Panc1 (cell line): ENCODE results near the gene PHF2. TPM values are rescaled to one million over a fixed set of nuclear protein-coding genes. Genes with fewer than 3 reads are reported as not detected.

ENCODE experiments used
- ATAC-seq: fragments of 200-7000 bp; cut with Tn5 transposase; 2 replicates; pipeline ENCODE4 v1.9.1; 2020; ENCODE audit warnings: mild to moderate bottlenecking, moderate library complexity
- BruUV-seq: library from RNA; stranded (reverse); fragments of 400-500 nt; replicated peaks from 2 replicates; lab custom pipeline; 2021; lab: Mats Ljungman, UMichigan
- CTCF ChIA-PET: fragments of 300-600 bp; sonication (Branson Sonifier 250); formaldehyde crosslinking; loops from one replicate; lab custom pipeline; 2022; ENCODE audit warnings: antibody characterized with exemption; lab: Charles Lee
- POLR2A ChIA-PET: fragments of 300-600 bp; sonication (Branson Sonifier 250); formaldehyde crosslinking; loops from one replicate; lab custom pipeline; 2022; ENCODE audit warnings: antibody characterized with exemption; lab: Charles Lee
- DNase-seq: peaks from one replicate; pipeline ENCODE4 v3.0.0-alpha.2; 2010; ENCODE audit warnings: low read depth, low spot score
- H3K27ac ChIP-seq: 2 replicates; pipeline ENCODE4 v1.5.1; 2011; ENCODE audit warnings: mild to moderate bottlenecking, low read length, inconsistent platforms
- H3K27me3 ChIP-seq: fragments of 200-500 bp; sonication (Bioruptor generic); 2 replicates; pipeline ENCODE4 v1.6.0; 2014; ENCODE audit warnings: low read length, inconsistent platforms; ENCODE audit not compliant: control insufficient read depth, insufficient read depth
- H3K36me3 ChIP-seq: fragments of 200-500 bp; sonication (Bioruptor generic); 2 replicates; pipeline ENCODE4 v1.5.1; 2014; ENCODE audit warnings: inconsistent platforms, mild to moderate bottlenecking, low read length, moderate library complexity; ENCODE audit not compliant: control insufficient read depth, insufficient read depth
- H3K4me1 ChIP-seq: 2 replicates; pipeline ENCODE4 v1.5.1; 2011; ENCODE audit warnings: inconsistent platforms, mild to moderate bottlenecking, low read length, moderate library complexity; ENCODE audit not compliant: control insufficient read depth, insufficient read depth
- H3K4me3 ChIP-seq, 2 experiments: 2 replicates each; pipeline ENCODE4 v1.5.1; 2011 to 2012; ENCODE audit warnings: low read depth in 2 of 2, low read length in 2 of 2, mild to moderate bottlenecking in 2 of 2, inconsistent platforms in 1 of 2, moderate library complexity in 1 of 2
- H3K9me3 ChIP-seq: fragments of 200-500 bp; sonication (Bioruptor generic); 2 replicates; pipeline ENCODE4 v1.5.1; 2014; ENCODE audit warnings: low read depth, mild to moderate bottlenecking, inconsistent platforms, low read length, moderate library complexity; ENCODE audit not compliant: control insufficient read depth, insufficient read depth
- POLR2AphosphoS5 ChIP-seq: IDR thresholded peaks from 2 replicates; pipeline ENCODE4 v1.6.1; 2012; ENCODE audit warnings: mild to moderate bottlenecking, low read depth, low read length, moderate library complexity
- SIN3A ChIP-seq: IDR thresholded peaks from 2 replicates; pipeline ENCODE4 v1.6.1; 2012; ENCODE audit warnings: low read depth, mild to moderate bottlenecking, low read length, moderate library complexity, borderline replicate concordance; ENCODE audit not compliant: insufficient read depth
- TCF7L2 ChIP-seq: IDR thresholded peaks from 2 replicates; pipeline ENCODE4 v1.6.1; 2011; ENCODE audit warnings: mild to moderate bottlenecking, low read depth, low read length, inconsistent platforms
- in situ Hi-C: cut with HindIII; loops from 2 replicates; pipeline ENCODE4 v1.10.0; 2016; ENCODE audit warnings: low sequenced_read_pairs, low pct_unique_long_range_greater_than_20kb
- intact Hi-C: fragments of 100-400 bp; cut with micrococcal nuclease; formaldehyde crosslinking; loops from one replicate; pipeline ENCODE4 v1.10.0; 2022; ENCODE audit not compliant: unreplicated experiment
- total RNA-seq: library from RNA; stranded (reverse); gene quantifications from one replicate; pipeline ENCODE4 v1.2.1, GENCODE V29; 2021; ENCODE audit not compliant: unreplicated experiment
- TF ChIP-seq, protein P1 (sequence below): fragments of 450-650 bp; IDR thresholded peaks from 2 replicates; pipeline ENCODE4 v1.5.1; 2017; ENCODE audit warnings: mild to moderate bottlenecking
- TF ChIP-seq, protein P2 (sequence below), 2 experiments: IDR thresholded peaks; 2 replicates each; pipeline ENCODE4 v1.6.1; 2011 to 2012; ENCODE audit warnings: low read depth in 2 of 2, control low read depth in 1 of 2, low read length in 1 of 2, mild to moderate bottlenecking in 1 of 2, moderate library complexity in 1 of 2; ENCODE audit not compliant: insufficient read depth in 1 of 2

The PHF2 gene
- total RNA-seq, 1 experiment from 2014 or later, result 16.6 TPM

DNA sequence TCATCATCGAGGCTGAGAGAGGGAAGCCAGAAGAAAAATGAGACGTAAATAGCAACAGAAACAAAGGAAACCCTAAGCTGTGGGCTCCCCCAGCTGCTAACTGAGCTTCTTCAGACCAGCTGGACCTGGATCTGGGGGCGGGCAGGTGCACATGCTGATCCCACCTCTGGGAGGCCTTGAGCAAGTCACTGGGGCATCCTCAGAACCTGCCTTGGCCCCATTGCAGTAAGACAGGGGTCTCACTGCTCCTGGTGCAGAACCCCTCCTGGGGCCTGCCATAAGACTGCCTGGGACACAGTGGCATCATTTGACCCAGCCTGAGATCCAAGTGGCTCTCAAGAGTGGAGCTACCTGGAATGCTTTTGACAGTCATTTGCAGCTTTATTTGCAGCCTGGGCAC is 77.4 kb downstream of the PHF2 start:
- intact Hi-C loops, result no loop called here
- DNase-seq, result no peak

DNA sequence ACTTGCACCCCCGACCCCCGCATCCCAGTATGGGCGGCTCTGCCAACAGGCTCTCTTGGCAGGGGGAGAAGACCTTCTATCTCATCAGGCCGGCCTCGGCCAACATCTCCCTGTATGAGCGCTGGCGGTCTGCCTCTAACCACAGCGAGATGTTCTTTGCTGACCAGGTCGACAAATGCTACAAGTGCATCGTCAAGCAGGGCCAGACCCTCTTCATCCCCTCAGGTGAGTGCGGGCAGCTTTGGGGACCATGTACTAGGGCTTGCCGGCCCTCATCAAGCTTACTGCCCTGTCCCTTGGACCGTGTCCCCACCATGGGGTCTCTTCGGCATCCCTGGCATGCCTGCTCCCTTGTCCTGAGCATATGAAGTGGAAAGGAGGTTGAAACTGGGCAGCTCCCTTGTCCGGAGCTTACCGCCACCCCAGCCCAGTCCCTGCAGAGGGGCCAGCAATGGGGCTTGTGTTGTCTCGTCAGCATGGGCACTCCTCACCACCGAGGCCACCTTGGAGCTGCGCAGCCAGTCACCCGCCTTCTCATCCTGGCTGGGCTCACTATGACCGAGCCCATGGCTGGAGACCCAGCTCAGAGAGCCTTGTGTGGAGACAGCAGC is 78.1 kb downstream of the PHF2 start:
- ATAC-seq (no peak), DNase-seq (no peak)
- intact Hi-C loops, result no loop called here
- TF ChIP-seq SIN3A, result no peak
- no peak for TF ChIP-seq TCF7L2
- BruUV-seq, result no TSS peak
- ChIA-PET POLR2A (no interaction called here), CTCF (no interaction called here)
- H3K9me3 ChIP-seq, result no peaks in the 10 kb centered on the region
- in situ Hi-C loops, result no loop called here
- H3K36me3 ChIP-seq, result no peaks in the 10 kb centered on the region
- H3K4me3 ChIP-seq, result no peak overlapping the region
- no peaks in the 10 kb centered on the region for H3K4me1 ChIP-seq
- H3K27me3 ChIP-seq, result no peaks in the 10 kb centered on the region
- H3K27ac ChIP-seq, result no peak overlapping the region

More for the DNA sequence above, 77.4 kb downstream of the PHF2 start:
- no peak overlapping the region for H3K4me3 ChIP-seq
- no peaks in the 10 kb centered on the region for H3K27me3 ChIP-seq
- POLR2A ChIA-PET, result no interaction called here
- no peaks in the 10 kb centered on the region for H3K36me3 ChIP-seq
- H3K4me1 ChIP-seq, result no peaks in the 10 kb centered on the region
- in situ Hi-C loops, result no loop called here
- no TSS peak for BruUV-seq
- H3K27ac ChIP-seq, result no peak overlapping the region
- no peaks in the 10 kb centered on the region for H3K9me3 ChIP-seq
- CTCF ChIA-PET, result no interaction called here
- no peak for ATAC-seq
- TF ChIP-seq TCF7L2, result no peak
- no peak for TF ChIP-seq POLR2AphosphoS5
- TF ChIP-seq, protein P1, sequence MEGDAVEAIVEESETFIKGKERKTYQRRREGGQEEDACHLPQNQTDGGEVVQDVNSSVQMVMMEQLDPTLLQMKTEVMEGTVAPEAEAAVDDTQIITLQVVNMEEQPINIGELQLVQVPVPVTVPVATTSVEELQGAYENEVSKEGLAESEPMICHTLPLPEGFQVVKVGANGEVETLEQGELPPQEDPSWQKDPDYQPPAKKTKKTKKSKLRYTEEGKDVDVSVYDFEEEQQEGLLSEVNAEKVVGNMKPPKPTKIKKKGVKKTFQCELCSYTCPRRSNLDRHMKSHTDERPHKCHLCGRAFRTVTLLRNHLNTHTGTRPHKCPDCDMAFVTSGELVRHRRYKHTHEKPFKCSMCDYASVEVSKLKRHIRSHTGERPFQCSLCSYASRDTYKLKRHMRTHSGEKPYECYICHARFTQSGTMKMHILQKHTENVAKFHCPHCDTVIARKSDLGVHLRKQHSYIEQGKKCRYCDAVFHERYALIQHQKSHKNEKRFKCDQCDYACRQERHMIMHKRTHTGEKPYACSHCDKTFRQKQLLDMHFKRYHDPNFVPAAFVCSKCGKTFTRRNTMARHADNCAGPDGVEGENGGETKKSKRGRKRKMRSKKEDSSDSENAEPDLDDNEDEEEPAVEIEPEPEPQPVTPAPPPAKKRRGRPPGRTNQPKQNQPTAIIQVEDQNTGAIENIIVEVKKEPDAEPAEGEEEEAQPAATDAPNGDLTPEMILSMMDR, result no peak
- TF ChIP-seq SIN3A, result no peak
- TF ChIP-seq, protein P2, sequence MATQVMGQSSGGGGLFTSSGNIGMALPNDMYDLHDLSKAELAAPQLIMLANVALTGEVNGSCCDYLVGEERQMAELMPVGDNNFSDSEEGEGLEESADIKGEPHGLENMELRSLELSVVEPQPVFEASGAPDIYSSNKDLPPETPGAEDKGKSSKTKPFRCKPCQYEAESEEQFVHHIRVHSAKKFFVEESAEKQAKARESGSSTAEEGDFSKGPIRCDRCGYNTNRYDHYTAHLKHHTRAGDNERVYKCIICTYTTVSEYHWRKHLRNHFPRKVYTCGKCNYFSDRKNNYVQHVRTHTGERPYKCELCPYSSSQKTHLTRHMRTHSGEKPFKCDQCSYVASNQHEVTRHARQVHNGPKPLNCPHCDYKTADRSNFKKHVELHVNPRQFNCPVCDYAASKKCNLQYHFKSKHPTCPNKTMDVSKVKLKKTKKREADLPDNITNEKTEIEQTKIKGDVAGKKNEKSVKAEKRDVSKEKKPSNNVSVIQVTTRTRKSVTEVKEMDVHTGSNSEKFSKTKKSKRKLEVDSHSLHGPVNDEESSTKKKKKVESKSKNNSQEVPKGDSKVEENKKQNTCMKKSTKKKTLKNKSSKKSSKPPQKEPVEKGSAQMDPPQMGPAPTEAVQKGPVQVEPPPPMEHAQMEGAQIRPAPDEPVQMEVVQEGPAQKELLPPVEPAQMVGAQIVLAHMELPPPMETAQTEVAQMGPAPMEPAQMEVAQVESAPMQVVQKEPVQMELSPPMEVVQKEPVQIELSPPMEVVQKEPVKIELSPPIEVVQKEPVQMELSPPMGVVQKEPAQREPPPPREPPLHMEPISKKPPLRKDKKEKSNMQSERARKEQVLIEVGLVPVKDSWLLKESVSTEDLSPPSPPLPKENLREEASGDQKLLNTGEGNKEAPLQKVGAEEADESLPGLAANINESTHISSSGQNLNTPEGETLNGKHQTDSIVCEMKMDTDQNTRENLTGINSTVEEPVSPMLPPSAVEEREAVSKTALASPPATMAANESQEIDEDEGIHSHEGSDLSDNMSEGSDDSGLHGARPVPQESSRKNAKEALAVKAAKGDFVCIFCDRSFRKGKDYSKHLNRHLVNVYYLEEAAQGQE (IDR thresholded peaks at IDR 0.05; ENCODE audit: insufficient read depth in 1 of 2, low read depth in 2 of 2, low read length in 1 of 2), result no peak
